Neural progenitor cell (in vitro differentiated cells): ENCODE data around the gene EYS. TPM values are rescaled to one million over a fixed set of nuclear protein-coding genes. Genes with fewer than 3 reads are reported as not detected.

Experiments
- DNase-seq: peaks from one replicate; pipeline ENCODE4 v3.0.0-alpha.2; 2016; ENCODE audit warnings: low spot score
- H2AFZ ChIP-seq: fragments of 200-600 bp; sonication (generic); replicated peaks from 2 replicates; pipeline ENCODE4 v1.6.1; 2016; ENCODE audit warnings: antibody characterized with exemption
- H3F3A ChIP-seq: fragments of 200-600 bp; sonication (generic); 2 replicates; pipeline ENCODE4 v1.6.1; 2016; ENCODE audit warnings: antibody characterized with exemption, low read depth
- H3K27ac ChIP-seq: fragments of 200-600 bp; sonication (generic); 2 replicates; pipeline ENCODE4 v1.5.1; 2016; ENCODE audit warnings: mild to moderate bottlenecking
- H3K27me3 ChIP-seq: fragments of 200-600 bp; sonication (generic); 2 replicates; pipeline ENCODE4 v1.6.1; 2016; ENCODE audit warnings: mild to moderate bottlenecking, moderate library complexity
- H3K36me3 ChIP-seq: fragments of 200-600 bp; sonication (generic); 2 replicates; pipeline ENCODE4 v1.5.1; 2016
- H3K4me1 ChIP-seq: fragments of 200-600 bp; sonication (generic); 2 replicates; pipeline ENCODE4 v1.6.1; 2016; ENCODE audit warnings: mixed run types
- H3K4me2 ChIP-seq: fragments of 200-600 bp; sonication (generic); 2 replicates; pipeline ENCODE4 v1.6.1; 2016
- H3K4me3 ChIP-seq: fragments of 200-600 bp; sonication (generic); 2 replicates; pipeline ENCODE4 v1.5.1; 2016
- H3K79me2 ChIP-seq: fragments of 200-600 bp; sonication (generic); 2 replicates; pipeline ENCODE4 v1.6.1; 2016; ENCODE audit warnings: low read depth
- H3K9ac ChIP-seq: fragments of 200-600 bp; sonication (generic); 2 replicates; pipeline ENCODE4 v1.6.1; 2016
- H3K9me3 ChIP-seq: fragments of 200-600 bp; sonication (generic); 2 replicates; pipeline ENCODE4 v1.5.1; 2016; ENCODE audit warnings: low read depth
- H4K20me1 ChIP-seq: fragments of 200-600 bp; sonication (generic); 2 replicates; pipeline ENCODE4 v1.6.1; 2016; ENCODE audit warnings: low read depth
- H3K27ac Mint-ChIP-seq: 3 replicates; pipeline ENCODE4 v1.8.0; 2021; ENCODE audit warnings: mixed read lengths
- H3K27me3 Mint-ChIP-seq: 2 replicates; pipeline ENCODE4 v1.8.0; 2022; ENCODE audit warnings: low read depth, mild to moderate bottlenecking, inconsistent platforms, moderate library complexity, mixed read lengths; ENCODE audit not compliant: insufficient read depth
- H3K36me3 Mint-ChIP-seq: 3 replicates; pipeline ENCODE4 v1.8.0; 2021; ENCODE audit warnings: mixed read lengths
- H3K4me1 Mint-ChIP-seq: 3 replicates; pipeline ENCODE4 v1.8.0; 2021; ENCODE audit warnings: mixed read lengths
- H3K4me3 Mint-ChIP-seq: 3 replicates; pipeline ENCODE4 v1.8.0; 2021; ENCODE audit warnings: mild to moderate bottlenecking, moderate library complexity, mixed read lengths
- H3K9me3 Mint-ChIP-seq: 3 replicates; pipeline ENCODE4 v1.8.0; 2020; ENCODE audit warnings: mixed read lengths
- CTCF ChIP-seq: fragments of 200-600 bp; sonication (generic); IDR thresholded peaks from 2 replicates; pipeline ENCODE4 v1.5.1; 2017; ENCODE audit warnings: antibody characterized with exemption, mild to moderate bottlenecking
- EZH2 ChIP-seq: fragments of 200-600 bp; sonication (generic); IDR thresholded peaks from 2 replicates; pipeline ENCODE4 v1.6.1; 2017; ENCODE audit warnings: antibody characterized with exemption, mild to moderate bottlenecking, moderate library complexity
- EZH2phosphoT487 ChIP-seq: fragments of 200-600 bp; sonication (generic); IDR thresholded peaks from 2 replicates; pipeline ENCODE4 v1.6.1; 2017; ENCODE audit warnings: antibody characterized with exemption
- total RNA-seq: library from RNA; depleted of rRNA; stranded (reverse); fragments of >200 nt; gene quantifications from 2 replicates; pipeline ENCODE4 v1.2.3, GENCODE V29; 2015; ENCODE audit warnings: low replicate concordance

The EYS gene
- total RNA-seq, 1 donor from 2014 or later, result not detected

DNA sequence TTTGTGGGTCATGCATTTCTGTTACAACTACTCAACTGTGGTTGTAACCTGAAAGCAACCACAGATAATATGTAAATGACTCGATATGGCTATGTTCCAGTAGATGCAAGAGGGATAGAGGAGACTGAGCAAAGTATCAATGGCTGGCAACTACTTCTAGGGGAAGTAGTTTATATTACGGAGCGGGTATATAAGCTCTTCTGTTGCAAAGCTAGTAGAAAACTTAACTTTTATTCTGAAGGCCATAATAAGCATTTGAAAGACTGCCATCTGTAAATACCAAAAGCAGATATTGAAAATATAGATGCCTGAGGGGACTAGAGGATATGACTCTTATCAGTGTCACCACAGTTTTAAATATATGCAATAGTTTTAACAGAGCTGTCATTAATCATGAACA is 1416.2 kb downstream of the EYS start:
- Histone ChIP-seq H3F3A (no peaks in the 10 kb centered on the region), H3K4me3 (no peak overlapping the region), H3K36me3 (no peaks in the 10 kb centered on the region), H3K4me1 (no peaks in the 10 kb centered on the region), H3K9ac (no peak overlapping the region), H4K20me1 (no peaks in the 10 kb centered on the region), H2AFZ (no peak overlapping the region), H3K9me3 (no peaks in the 10 kb centered on the region), H3K4me2 (no peak overlapping the region), H3K27me3 (no peaks in the 10 kb centered on the region), H3K27ac (no peak overlapping the region), H3K79me2 (no peaks in the 10 kb centered on the region)
- no peak for DNase-seq
- H3K36me3 Mint-ChIP-seq, result no peaks in the 10 kb centered on the region
- H3K4me1 Mint-ChIP-seq, result no peaks in the 10 kb centered on the region
- H3K9me3 Mint-ChIP-seq, result peaks cover 6% of the 10 kb centered on the region
- H3K27ac Mint-ChIP-seq, result no peak overlapping the region
- H3K4me3 Mint-ChIP-seq, result no peak overlapping the region
- TF ChIP-seq EZH2 (no peak), EZH2phosphoT487 (no peak), CTCF (no peak)
- no peaks in the 10 kb centered on the region for H3K27me3 Mint-ChIP-seq

- no peaks in the 10 kb centered on the region for H3K27me3 Mint-ChIP-seq
- no peaks in the 10 kb centered on the region for H3K4me1 Mint-ChIP-seq
- peaks cover 2% of the 10 kb centered on the region for H3K36me3 Mint-ChIP-seq
- H3K9me3 Mint-ChIP-seq, result peaks cover 9% of the 10 kb centered on the region
- no peak for DNase-seq
- no peaks in the 10 kb centered on the region for H3F3A ChIP-seq
- H3K4me3 ChIP-seq, result no peak overlapping the region
- H3K36me3 ChIP-seq, result no peaks in the 10 kb centered on the region
- H3K27me3 ChIP-seq, result no peaks in the 10 kb centered on the region
- no peaks in the 10 kb centered on the region for H3K9me3 ChIP-seq
- TF ChIP-seq EZH2, result no peak
- TF ChIP-seq CTCF, result no peak
- TF ChIP-seq EZH2phosphoT487, result no peak
- H3K79me2 ChIP-seq, result no peaks in the 10 kb centered on the region
- no peak overlapping the region for H3K9ac ChIP-seq
- no peak overlapping the region for H3K4me2 ChIP-seq
- no peak overlapping the region for H2AFZ ChIP-seq
- no peak overlapping the region for H3K27ac Mint-ChIP-seq
- H4K20me1 ChIP-seq, result no peaks in the 10 kb centered on the region
- H3K4me1 ChIP-seq, result no peaks in the 10 kb centered on the region
- H3K27ac ChIP-seq, result no peak overlapping the region
- H3K4me3 Mint-ChIP-seq, result no peak overlapping the region
These were observed 1417.1 kb downstream of the EYS start for GRCh38 chr6:64289931-64290330.

DNA sequence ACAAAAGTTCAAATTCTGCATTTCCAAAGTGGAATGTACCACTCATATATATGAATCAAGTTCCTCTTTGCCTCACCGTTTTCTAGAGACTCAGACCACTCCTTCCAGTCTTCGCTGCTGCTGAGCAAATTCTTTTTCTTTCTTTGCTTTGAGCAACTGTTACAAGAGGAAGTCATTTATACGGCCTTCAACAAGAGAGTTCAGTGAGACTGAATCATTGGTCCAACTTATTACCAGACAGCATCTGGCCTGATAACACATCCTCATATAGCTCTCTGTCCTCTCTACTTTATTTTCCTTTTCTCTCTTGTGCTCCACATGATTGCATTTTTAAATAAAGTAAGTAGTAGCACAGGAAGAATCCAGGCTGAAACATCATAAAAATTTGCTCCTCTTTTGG is 1418.7 kb downstream of the EYS start:
- H3K36me3 ChIP-seq, result no peaks in the 10 kb centered on the region
- H3K36me3 Mint-ChIP-seq, result peaks cover 2% of the 10 kb centered on the region
- no peak overlapping the region for H3K4me3 ChIP-seq
- H3K79me2 ChIP-seq, result no peaks in the 10 kb centered on the region
- H3F3A ChIP-seq, result no peaks in the 10 kb centered on the region
- H3K27ac ChIP-seq, result no peak overlapping the region
- TF ChIP-seq CTCF, result no peak
- no peak for TF ChIP-seq EZH2
- no peak for TF ChIP-seq EZH2phosphoT487
- no peak overlapping the region for H3K9ac ChIP-seq
- no peak overlapping the region for H3K4me3 Mint-ChIP-seq
- no peaks in the 10 kb centered on the region for H3K4me1 ChIP-seq
- H3K27ac Mint-ChIP-seq, result no peak overlapping the region
- no peaks in the 10 kb centered on the region for H3K9me3 ChIP-seq
- no peak overlapping the region for H2AFZ ChIP-seq
- H4K20me1 ChIP-seq, result no peaks in the 10 kb centered on the region
- DNase-seq, result no peak
- H3K27me3 Mint-ChIP-seq, result no peaks in the 10 kb centered on the region
- no peak overlapping the region for H3K4me2 ChIP-seq
- H3K4me1 Mint-ChIP-seq, result no peaks in the 10 kb centered on the region
- no peaks in the 10 kb centered on the region for H3K27me3 ChIP-seq
- H3K9me3 Mint-ChIP-seq, result peaks cover 15% of the 10 kb centered on the region
